RWPE2 (cell line): Measurements from ENCODE around the gene FOXL3.

Source experiments
- ATAC-seq: fragments of 200-7000 bp; cut with Tn5 transposase; 3 replicates; pipeline ENCODE4 v1.9.1; 2021; ENCODE audit warnings: low read depth
- DNase-seq: peaks from one replicate; pipeline ENCODE4 v3.0.0-alpha.2; 2020; ENCODE audit warnings: low spot score
- H3K27ac ChIP-seq: fragments of 450-650 bp; 2 replicates; pipeline ENCODE4 v1.5.1; 2017; ENCODE audit warnings: mild to moderate bottlenecking; ENCODE audit not compliant: poor library complexity, severe bottlenecking
- H3K27me3 ChIP-seq: fragments of 250-450 bp; sonication (Bioruptor Pico); 2 replicates; pipeline ENCODE4 v1.5.1; 2021; ENCODE audit warnings: mild to moderate bottlenecking, moderate library complexity; ENCODE audit not compliant: insufficient read depth, poor library complexity, severe bottlenecking
- H3K36me3 ChIP-seq: fragments of 250-450 bp; sonication (Bioruptor Pico); 2 replicates; pipeline ENCODE4 v1.5.1; 2020; ENCODE audit warnings: low read depth, mild to moderate bottlenecking, moderate library complexity
- H3K4me1 ChIP-seq: fragments of 250-450 bp; sonication (Bioruptor Pico); 2 replicates; pipeline ENCODE4 v1.5.1; 2021; ENCODE audit warnings: mild to moderate bottlenecking, moderate library complexity; ENCODE audit not compliant: insufficient read depth, poor library complexity, severe bottlenecking
- H3K4me3 ChIP-seq: fragments of 250-450 bp; sonication (Bioruptor Pico); 2 replicates; pipeline ENCODE4 v1.5.1; 2021; ENCODE audit warnings: mild to moderate bottlenecking, moderate library complexity; ENCODE audit not compliant: severe bottlenecking
- H3K9me3 ChIP-seq: fragments of 250-450 bp; sonication (Bioruptor Pico); 2 replicates; pipeline ENCODE4 v1.5.1; 2021; ENCODE audit warnings: mild to moderate bottlenecking, moderate library complexity; ENCODE audit not compliant: severe bottlenecking
- CTCF ChIP-seq: fragments of 450-650 bp; IDR thresholded peaks from one replicate; pipeline ENCODE4 v1.5.1; 2017; ENCODE audit warnings: mild to moderate bottlenecking, moderate library complexity; ENCODE audit not compliant: poor library complexity, severe bottlenecking

The FOXL3 gene

GRCh38 chr7:258476-259190 lies 31.3 kb upstream of the FOXL3 start:
- Histone ChIP-seq H3K27me3 (no peaks in the 10 kb centered on the region), H3K36me3 (peaks cover 25% of the 10 kb centered on the region), H3K27ac (no peak overlapping the region), H3K9me3 (peaks cover 13% of the 10 kb centered on the region), H3K4me1 (no peaks in the 10 kb centered on the region), H3K4me3 (no peak overlapping the region)
- no peak for TF ChIP-seq CTCF
- ATAC-seq (no peak), DNase-seq (peak; percentile 62)

- Histone ChIP-seq H3K9me3 (peaks cover 13% of the 10 kb centered on the region), H3K27ac (no peak overlapping the region)
Measured at GRCh38 chr7:259191-259505, 30.8 kb upstream of the FOXL3 start.

GRCh38 chr7:259751-260405 lies 30.1 kb upstream of the FOXL3 start:
- TF ChIP-seq CTCF = no peak
- no peaks in the 10 kb centered on the region for H3K27me3 ChIP-seq
- H3K36me3 ChIP-seq = peaks cover 25% of the 10 kb centered on the region
- ATAC-seq (no peak), DNase-seq (peak; percentile 47)
- no peak overlapping the region for H3K4me3 ChIP-seq
- H3K27ac ChIP-seq = no peak overlapping the region
- peaks cover 6% of the 10 kb centered on the region for H3K4me1 ChIP-seq
- H3K9me3 ChIP-seq = peaks cover 13% of the 10 kb centered on the region

More at GRCh38 chr7:259191-259505, 30.8 kb upstream of the FOXL3 start:
- TF ChIP-seq CTCF = no peak
- H3K4me1 ChIP-seq = peaks cover under 1% of the 10 kb centered on the region
- no peaks in the 10 kb centered on the region for H3K27me3 ChIP-seq
- no peak overlapping the region for H3K4me3 ChIP-seq
- peak; percentile 50 for DNase-seq
- H3K36me3 ChIP-seq = peaks cover 25% of the 10 kb centered on the region
- ATAC-seq = no peak

DNA sequence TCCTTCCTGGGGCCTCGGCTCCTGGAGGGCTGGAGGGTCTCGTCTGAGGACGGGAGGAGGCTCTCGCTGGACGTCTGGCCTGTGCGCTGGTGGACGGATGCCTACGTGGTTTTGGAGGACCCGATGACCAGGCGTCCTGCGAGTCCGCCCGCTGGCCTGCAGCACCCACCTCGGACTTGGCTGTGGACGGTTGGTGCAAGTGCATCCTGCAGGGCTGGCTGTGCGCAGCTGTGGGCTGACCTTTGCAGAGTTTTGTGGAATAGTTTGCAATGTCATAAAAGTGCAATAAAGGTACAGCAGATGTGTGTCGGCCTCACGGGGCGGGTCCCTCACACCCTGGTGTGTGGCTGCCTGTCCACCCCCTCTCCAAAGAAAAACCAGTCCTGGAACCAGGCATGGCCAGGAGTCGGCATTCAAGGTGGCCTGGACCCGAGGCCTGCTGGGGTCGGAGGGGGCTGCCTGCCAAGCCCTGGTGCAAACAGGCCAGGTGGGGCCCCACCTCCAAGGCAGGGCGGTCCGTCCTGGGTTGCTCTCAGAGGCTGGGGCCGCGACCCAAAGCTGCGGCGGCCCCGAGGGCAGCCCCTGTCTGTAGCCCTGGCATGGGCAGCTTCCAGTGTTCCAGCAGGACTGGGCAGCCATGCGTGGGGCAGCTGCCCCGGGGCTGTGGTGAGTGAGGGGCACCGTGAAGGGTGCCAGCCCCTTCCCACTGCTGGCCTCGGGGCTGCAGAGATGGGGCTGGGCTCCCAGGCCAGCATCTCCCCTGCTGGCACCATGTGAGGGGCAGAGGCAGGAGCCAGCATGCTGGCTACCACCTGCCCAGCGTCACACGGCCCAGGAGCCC lies 29.3 kb upstream of the FOXL3 start:
- peak; percentile 51 for DNase-seq
- H3K4me3 ChIP-seq = no peak overlapping the region
- H3K27me3 ChIP-seq = no peaks in the 10 kb centered on the region
- H3K9me3 ChIP-seq = peaks cover 13% of the 10 kb centered on the region
- peaks cover 6% of the 10 kb centered on the region for H3K4me1 ChIP-seq
- peaks cover 25% of the 10 kb centered on the region for H3K36me3 ChIP-seq
- no peak for ATAC-seq
- no peak overlapping the region for H3K27ac ChIP-seq
- no peak for TF ChIP-seq CTCF
